B cell (primary cell): ENCODE results near the gene EFCAB14.

Experiments used
- EZH2 ChIP-seq: IDR thresholded peaks from 2 replicates; pipeline ENCODE4 v1.6.1; 2012; ENCODE audit warnings: borderline replicate concordance, low read depth, mild to moderate bottlenecking, moderate library complexity, low read length; ENCODE audit not compliant: insufficient read depth, poor library complexity, severe bottlenecking
- TF ChIP-seq, protein P1 (sequence below): fragments of 200-600 bp; IDR thresholded peaks from one replicate; pipeline ENCODE4 v1.8.0; 2022; ENCODE audit warnings: antibody characterized with exemption, mild to moderate bottlenecking

DNA sequence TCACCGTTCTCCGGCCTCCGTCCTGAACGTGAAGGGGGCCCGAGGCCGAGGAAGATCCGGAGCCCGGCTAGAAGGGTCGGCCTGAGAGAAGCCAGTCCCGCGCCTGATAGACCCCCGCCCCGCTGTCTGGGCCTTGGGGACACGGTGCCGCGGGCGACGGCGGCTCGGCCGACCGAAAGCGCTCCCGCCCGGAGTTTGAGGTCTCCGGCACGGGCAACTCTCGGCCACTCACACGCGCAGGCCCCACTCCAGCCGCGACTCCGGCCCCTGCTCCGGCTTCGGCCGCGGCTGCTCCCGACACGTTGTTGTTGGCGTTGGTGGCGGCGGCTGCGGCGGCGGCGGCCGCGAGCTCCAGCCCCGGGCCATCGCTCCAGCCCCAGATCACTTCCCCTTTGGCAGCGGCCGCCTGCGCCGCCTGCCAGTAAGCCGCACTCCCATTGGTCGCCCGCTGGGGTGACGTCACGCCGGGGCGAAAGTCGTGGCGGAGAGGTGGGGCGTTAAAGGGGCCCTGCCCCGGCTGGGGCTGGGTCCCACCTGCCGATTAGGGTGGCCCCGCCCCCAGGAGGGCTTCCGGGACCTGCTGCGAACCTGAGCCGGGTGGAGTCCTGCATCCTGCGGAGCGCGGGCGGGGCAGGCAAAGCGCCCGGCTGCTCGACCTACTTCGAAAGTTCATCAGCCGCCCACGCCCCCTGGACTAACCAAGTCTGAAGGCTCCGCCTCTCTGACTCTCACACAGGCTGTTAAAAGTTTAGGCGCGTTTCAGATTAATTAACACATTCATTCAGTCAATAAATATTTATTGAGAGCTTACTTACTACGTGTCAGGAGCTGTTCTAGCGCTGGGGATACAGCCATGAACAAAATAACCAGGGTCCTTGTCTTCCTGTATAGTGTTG, at the start of gene EFCAB14:
- TF ChIP-seq, protein P1, sequence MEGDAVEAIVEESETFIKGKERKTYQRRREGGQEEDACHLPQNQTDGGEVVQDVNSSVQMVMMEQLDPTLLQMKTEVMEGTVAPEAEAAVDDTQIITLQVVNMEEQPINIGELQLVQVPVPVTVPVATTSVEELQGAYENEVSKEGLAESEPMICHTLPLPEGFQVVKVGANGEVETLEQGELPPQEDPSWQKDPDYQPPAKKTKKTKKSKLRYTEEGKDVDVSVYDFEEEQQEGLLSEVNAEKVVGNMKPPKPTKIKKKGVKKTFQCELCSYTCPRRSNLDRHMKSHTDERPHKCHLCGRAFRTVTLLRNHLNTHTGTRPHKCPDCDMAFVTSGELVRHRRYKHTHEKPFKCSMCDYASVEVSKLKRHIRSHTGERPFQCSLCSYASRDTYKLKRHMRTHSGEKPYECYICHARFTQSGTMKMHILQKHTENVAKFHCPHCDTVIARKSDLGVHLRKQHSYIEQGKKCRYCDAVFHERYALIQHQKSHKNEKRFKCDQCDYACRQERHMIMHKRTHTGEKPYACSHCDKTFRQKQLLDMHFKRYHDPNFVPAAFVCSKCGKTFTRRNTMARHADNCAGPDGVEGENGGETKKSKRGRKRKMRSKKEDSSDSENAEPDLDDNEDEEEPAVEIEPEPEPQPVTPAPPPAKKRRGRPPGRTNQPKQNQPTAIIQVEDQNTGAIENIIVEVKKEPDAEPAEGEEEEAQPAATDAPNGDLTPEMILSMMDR = no peak
- no peak for TF ChIP-seq EZH2
